OCI-LY1 (cell line): ENCODE measurements around the gene KCNB1.

ENCODE experiments used
- CTCF ChIP-seq: fragments of 200-600 bp; sonication (generic), shearing (Covaris generic); IDR thresholded peaks from 2 replicates; pipeline ENCODE4 v1.5.1; 2017; ENCODE audit warnings: mild to moderate bottlenecking, antibody characterized with exemption, low read length, moderate library complexity, mixed read lengths
- EZH2 ChIP-seq: fragments of 200-600 bp; sonication (generic), shearing (Covaris generic); IDR thresholded peaks from 2 replicates; pipeline ENCODE4 v1.8.0; 2017; ENCODE audit warnings: borderline replicate concordance, mixed run types, mild to moderate bottlenecking, antibody characterized with exemption, low read length, moderate library complexity, mixed read lengths

GRCh38 chr20:49372095-49372734 lies 110.3 kb downstream of the KCNB1 start:
- TF ChIP-seq CTCF (no peak), EZH2 (no peak)
